Thoracic aorta (tissue), 2 donors: Measurements from ENCODE around the gene RNU6-9. TPM values are rescaled to one million over a fixed set of nuclear protein-coding genes. Genes with fewer than 3 reads are reported as not detected.

ENCODE experiments used
- ATAC-seq: fragments of 150-250 bp; one replicate; pipeline ENCODE4 v1.8.0; 2017; ENCODE audit warnings: low read depth; ENCODE audit not compliant: insufficient number of reproducible peaks, low FRiP score
- DNase-seq: peaks from one replicate; pipeline ENCODE4 v3.0.0-alpha.2; 2020; ENCODE audit warnings: low spot score
- H3K27ac ChIP-seq, 2 donors: fragments of 200-600 bp; sonication (generic); 1 replicate in 1 of 2; 2 replicates in 1 of 2; pipeline ENCODE4 v1.5.1; 2016; ENCODE audit warnings: mild to moderate bottlenecking in 2 of 2, moderate library complexity in 2 of 2
- H3K27me3 ChIP-seq: fragments of 200-600 bp; sonication (generic); replicated peaks from 2 replicates; pipeline ENCODE4 v1.6.0; 2016; ENCODE audit warnings: mild to moderate bottlenecking; ENCODE audit not compliant: insufficient read depth
- H3K36me3 ChIP-seq: fragments of 200-600 bp; sonication (generic); one replicate; pipeline ENCODE4 v1.5.1; 2016
- H3K4me1 ChIP-seq, 2 donors: fragments of 200-600 bp; sonication (generic); 1 replicate in 1 of 2; 2 replicates in 1 of 2; pipeline versions ENCODE4 v1.5.1 to v1.6.0; 2016; ENCODE audit warnings: low read depth in 2 of 2, mild to moderate bottlenecking in 1 of 2; ENCODE audit not compliant: control insufficient read depth in 1 of 2
- H3K4me3 ChIP-seq: fragments of 200-600 bp; sonication (generic); 2 replicates; pipeline ENCODE4 v1.5.1; 2016; ENCODE audit warnings: mild to moderate bottlenecking
- H3K9me3 ChIP-seq: fragments of 200-600 bp; sonication (generic); 2 replicates; pipeline ENCODE4 v1.5.1; 2016
- total RNA-seq, 2 donors: library from RNA; depleted of rRNA; stranded (reverse); fragments of >200 nt; gene quantifications; one replicate each; pipeline versions ENCODE4 v1.1.0 to v1.2.3, GENCODE V29; 2016
- TF ChIP-seq, protein P1 (sequence below): fragments of 200-600 bp; sonication (generic); IDR thresholded peaks from one replicate; pipeline ENCODE4 v1.5.1; 2019; ENCODE audit warnings: antibody characterized with exemption

The RNU6-9 gene
- total RNA-seq, 2 donors from 2014 or later = not detected

DNA sequence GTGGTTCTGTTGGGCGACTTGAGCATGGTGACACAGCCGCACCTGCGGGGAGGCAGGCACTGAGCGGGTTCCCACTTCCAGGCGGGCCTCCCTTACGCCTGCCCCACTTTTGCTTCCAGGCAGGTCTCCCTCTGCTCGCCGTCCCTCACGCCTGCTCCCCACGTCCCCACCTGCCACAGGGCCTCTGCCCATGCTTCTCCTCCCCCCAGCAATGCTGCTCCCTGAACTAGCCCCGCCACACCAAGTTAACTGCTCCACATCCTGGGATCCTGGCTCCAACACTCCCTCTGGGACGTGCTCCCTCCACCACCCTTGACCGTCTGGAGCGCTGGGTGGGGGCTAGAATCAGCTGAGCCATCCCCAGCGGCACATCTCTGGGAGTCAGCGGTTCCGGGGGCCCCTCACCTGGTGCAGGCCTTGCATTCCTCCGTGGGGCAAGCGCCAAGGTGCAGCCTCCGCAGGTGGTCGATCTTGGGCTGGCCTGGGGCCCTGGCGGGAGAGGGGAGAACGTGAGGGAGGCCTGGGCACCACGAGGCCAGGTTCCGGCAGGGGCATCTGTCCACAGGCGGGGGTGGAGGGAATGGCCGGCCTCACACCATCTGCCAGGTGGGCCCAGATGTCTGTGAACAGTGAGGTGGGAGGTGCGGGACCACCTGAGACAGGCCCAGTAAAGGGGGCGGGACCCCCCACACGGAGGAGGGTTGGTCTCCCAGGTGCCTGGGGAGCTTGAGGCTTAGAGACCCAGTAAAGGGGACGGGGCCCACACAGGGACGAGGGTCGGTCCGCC lies 24.6 kb upstream of the RNU6-9 start:
- Histone ChIP-seq H3K36me3 (peaks cover 15% of the 10 kb centered on the region), H3K9me3 (no peaks in the 10 kb centered on the region)
- no peak for ATAC-seq

DNA sequence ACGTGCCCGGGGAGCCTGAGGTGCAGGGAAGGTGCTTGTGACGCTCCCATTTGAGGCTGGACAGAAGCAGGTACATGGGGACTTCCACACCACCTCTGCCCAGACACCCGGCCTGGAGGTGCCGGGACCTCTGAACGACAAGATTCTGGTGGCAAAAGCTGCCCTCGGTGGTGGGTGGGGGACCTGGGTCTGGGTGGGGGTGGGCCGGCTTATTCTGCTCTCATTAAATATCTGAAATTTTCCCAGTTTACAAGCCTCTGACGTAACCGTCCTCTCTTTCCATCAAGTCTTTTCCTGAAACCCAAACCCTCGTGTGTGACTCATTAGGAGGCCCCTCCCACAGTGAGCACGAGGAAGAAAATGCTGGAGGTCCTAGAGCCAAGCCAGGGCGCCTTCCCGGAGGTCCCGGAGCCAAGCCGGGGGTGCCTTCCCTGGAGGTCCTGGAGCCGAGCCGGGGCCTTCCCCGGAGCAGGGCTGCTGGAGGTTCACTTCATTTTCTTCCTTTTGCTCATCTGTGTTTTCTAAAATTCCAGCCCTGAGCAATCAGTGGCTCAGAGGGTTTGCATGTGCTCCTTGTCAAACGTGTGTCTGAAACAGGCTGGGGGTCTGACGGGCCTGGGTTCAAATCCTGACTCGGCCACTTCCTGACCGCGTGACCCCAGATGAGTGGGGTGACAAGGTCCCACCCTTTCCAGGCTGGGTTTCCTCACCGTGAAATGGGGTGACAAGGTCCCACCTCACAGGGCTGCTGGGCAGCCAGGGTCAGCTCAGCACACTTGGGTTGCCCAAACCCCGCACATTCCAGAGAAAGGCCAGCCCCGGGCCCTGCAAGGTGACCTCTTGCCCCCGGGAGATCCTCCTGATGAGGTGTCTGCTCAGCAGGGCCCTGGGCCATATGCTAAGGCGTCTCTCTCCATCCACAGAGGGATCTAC lies 23.8 kb upstream of the RNU6-9 start:
- H3K36me3 ChIP-seq = peaks cover 20% of the 10 kb centered on the region

More for the DNA sequence above, 24.6 kb upstream of the RNU6-9 start:
- peaks cover 7 to 15% of the 10 kb centered on the region in 2 donors for H3K4me1 ChIP-seq
- no peak for DNase-seq
- TF ChIP-seq, protein P1, sequence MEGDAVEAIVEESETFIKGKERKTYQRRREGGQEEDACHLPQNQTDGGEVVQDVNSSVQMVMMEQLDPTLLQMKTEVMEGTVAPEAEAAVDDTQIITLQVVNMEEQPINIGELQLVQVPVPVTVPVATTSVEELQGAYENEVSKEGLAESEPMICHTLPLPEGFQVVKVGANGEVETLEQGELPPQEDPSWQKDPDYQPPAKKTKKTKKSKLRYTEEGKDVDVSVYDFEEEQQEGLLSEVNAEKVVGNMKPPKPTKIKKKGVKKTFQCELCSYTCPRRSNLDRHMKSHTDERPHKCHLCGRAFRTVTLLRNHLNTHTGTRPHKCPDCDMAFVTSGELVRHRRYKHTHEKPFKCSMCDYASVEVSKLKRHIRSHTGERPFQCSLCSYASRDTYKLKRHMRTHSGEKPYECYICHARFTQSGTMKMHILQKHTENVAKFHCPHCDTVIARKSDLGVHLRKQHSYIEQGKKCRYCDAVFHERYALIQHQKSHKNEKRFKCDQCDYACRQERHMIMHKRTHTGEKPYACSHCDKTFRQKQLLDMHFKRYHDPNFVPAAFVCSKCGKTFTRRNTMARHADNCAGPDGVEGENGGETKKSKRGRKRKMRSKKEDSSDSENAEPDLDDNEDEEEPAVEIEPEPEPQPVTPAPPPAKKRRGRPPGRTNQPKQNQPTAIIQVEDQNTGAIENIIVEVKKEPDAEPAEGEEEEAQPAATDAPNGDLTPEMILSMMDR = no peak
- no peaks in the 10 kb centered on the region for H3K27me3 ChIP-seq
- H3K27ac ChIP-seq = peak overlapping the region; percentile 66 to 81
- no peak overlapping the region for H3K4me3 ChIP-seq

GRCh38 chr19:870314-870713 lies 23.0 kb upstream of the RNU6-9 start:
- no peaks in the 10 kb centered on the region for H3K27me3 ChIP-seq
- H3K36me3 ChIP-seq = peaks cover 26% of the 10 kb centered on the region
- H3K9me3 ChIP-seq = no peaks in the 10 kb centered on the region
- H3K4me1 ChIP-seq = peaks cover 7 to 14% of the 10 kb centered on the region in 2 donors
- H3K27ac ChIP-seq = peak overlapping the region; percentile 66 to 81
- TF ChIP-seq, protein P1 = no peak
- no peak overlapping the region for H3K4me3 ChIP-seq
- DNase-seq (no peak), ATAC-seq (no peak)

More for the DNA sequence above, 23.8 kb upstream of the RNU6-9 start:
- DNase-seq = peak; percentile 60
- H3K4me1 ChIP-seq = peaks cover 7 to 14% of the 10 kb centered on the region in 2 donors
- peak; percentile 76 for ATAC-seq
- H3K27me3 ChIP-seq = no peaks in the 10 kb centered on the region
- no peak overlapping the region for H3K4me3 ChIP-seq
- TF ChIP-seq, protein P1 = no peak
- no peaks in the 10 kb centered on the region for H3K9me3 ChIP-seq
- H3K27ac ChIP-seq = peak overlapping the region; percentile 66 to 81

GRCh38 chr19:870963-871401 lies 22.3 kb upstream of the RNU6-9 start:
- H3K9me3 ChIP-seq = no peaks in the 10 kb centered on the region
- no peak overlapping the region for H3K4me3 ChIP-seq
- no peak for ATAC-seq
- no peaks in the 10 kb centered on the region for H3K27me3 ChIP-seq
- no peak overlapping the region for H3K27ac ChIP-seq
- H3K36me3 ChIP-seq = peaks cover 33% of the 10 kb centered on the region
- no peak for DNase-seq
- TF ChIP-seq, protein P1 = no peak
- peaks cover 7 to 14% of the 10 kb centered on the region in 2 donors for H3K4me1 ChIP-seq
